ENCODE measurements around the gene OSBPL3. TPM values are rescaled to one million over a fixed set of nuclear protein-coding genes. Genes with fewer than 3 reads are reported as not detected.

The OSBPL3 gene
- total RNA-seq, 1 donor from 2014 or later, result 8.0 TPM

- Mint-ChIP-seq H3K4me1 (peaks cover 18% of the 10 kb centered on the region), H3K36me3 (peaks cover 6% of the 10 kb centered on the region), H3K9me3 (no peaks in the 10 kb centered on the region), H3K4me3 (no peak overlapping the region), H3K27me3 (ENCODE audit: insufficient read depth, low read depth) (peaks cover 3% of the 10 kb centered on the region), H3K27ac (no peak overlapping the region)
- DNase-seq (ENCODE audit: low spot score), result no peak
- H3K4me3 ChIP-seq, result no peak overlapping the region
- no peaks in the 10 kb centered on the region for H3F3A ChIP-seq (ENCODE audit: low read depth)
- H3K27ac ChIP-seq, result no peak overlapping the region
- H2AFZ ChIP-seq (replicated peaks), result no peak overlapping the region
- H3K36me3 ChIP-seq, result no peaks in the 10 kb centered on the region
- H3K4me2 ChIP-seq, result no peak overlapping the region
- H3K9ac ChIP-seq, result no peak overlapping the region
- H3K79me2 ChIP-seq (ENCODE audit: low read depth), result no peaks in the 10 kb centered on the region
- H4K20me1 ChIP-seq (ENCODE audit: low read depth), result no peaks in the 10 kb centered on the region
- no peak for TF ChIP-seq CTCF (IDR thresholded peaks at IDR 0.05)
- TF ChIP-seq EZH2 (IDR thresholded peaks at IDR 0.05), result no peak
- TF ChIP-seq EZH2phosphoT487 (IDR thresholded peaks at IDR 0.05), result no peak
- no peaks in the 10 kb centered on the region for H3K4me1 ChIP-seq
- H3K27me3 ChIP-seq, result no peaks in the 10 kb centered on the region
- H3K9me3 ChIP-seq (ENCODE audit: low read depth), result no peaks in the 10 kb centered on the region
Observed at GRCh38 chr7:24826662-24827020, 153.3 kb downstream of the OSBPL3 start.

GRCh38 chr7:24825931-24826661, 153.9 kb downstream of the OSBPL3 start:
- no peak overlapping the region for H2AFZ ChIP-seq (replicated peaks)
- TF ChIP-seq CTCF (IDR thresholded peaks at IDR 0.05) (no peak), EZH2phosphoT487 (IDR thresholded peaks at IDR 0.05) (no peak), EZH2 (IDR thresholded peaks at IDR 0.05) (no peak)
- no peaks in the 10 kb centered on the region for H3K36me3 ChIP-seq
- Mint-ChIP-seq H3K27me3 (ENCODE audit: insufficient read depth, low read depth) (peaks cover 3% of the 10 kb centered on the region), H3K4me1 (peaks cover 18% of the 10 kb centered on the region), H3K27ac (no peak overlapping the region), H3K36me3 (peaks cover 6% of the 10 kb centered on the region), H3K9me3 (no peaks in the 10 kb centered on the region), H3K4me3 (no peak overlapping the region)
- no peaks in the 10 kb centered on the region for H3K4me1 ChIP-seq
- DNase-seq (ENCODE audit: low spot score), result no peak
- H3K4me3 ChIP-seq, result no peak overlapping the region
- H3K27ac ChIP-seq, result no peak overlapping the region
- H3K9me3 ChIP-seq (ENCODE audit: low read depth), result no peaks in the 10 kb centered on the region
- H3F3A ChIP-seq (ENCODE audit: low read depth), result no peaks in the 10 kb centered on the region
- no peaks in the 10 kb centered on the region for H3K27me3 ChIP-seq
- H4K20me1 ChIP-seq (ENCODE audit: low read depth), result no peaks in the 10 kb centered on the region
- H3K9ac ChIP-seq, result no peak overlapping the region
- H3K4me2 ChIP-seq, result no peak overlapping the region
- H3K79me2 ChIP-seq (ENCODE audit: low read depth), result no peaks in the 10 kb centered on the region

GRCh38 chr7:24825381-24825794, 154.6 kb downstream of the OSBPL3 start:
- Mint-ChIP-seq H3K27ac (no peak overlapping the region), H3K27me3 (ENCODE audit: insufficient read depth, low read depth) (peaks cover 3% of the 10 kb centered on the region)

More at GRCh38 chr7:24825381-24825794, 154.6 kb downstream of the OSBPL3 start:
- Mint-ChIP-seq H3K4me1 (peaks cover 25% of the 10 kb centered on the region), H3K36me3 (peaks cover 4% of the 10 kb centered on the region), H3K9me3 (no peaks in the 10 kb centered on the region), H3K4me3 (no peak overlapping the region)
- no peaks in the 10 kb centered on the region for H3K4me1 ChIP-seq
- H3K4me3 ChIP-seq, result no peak overlapping the region
- no peaks in the 10 kb centered on the region for H3K27me3 ChIP-seq
- no peaks in the 10 kb centered on the region for H3K79me2 ChIP-seq (ENCODE audit: low read depth)
- H3K9me3 ChIP-seq (ENCODE audit: low read depth), result no peaks in the 10 kb centered on the region
- H4K20me1 ChIP-seq (ENCODE audit: low read depth), result no peaks in the 10 kb centered on the region
- H3K27ac ChIP-seq, result no peak overlapping the region
- H3F3A ChIP-seq (ENCODE audit: low read depth), result no peaks in the 10 kb centered on the region
- H3K4me2 ChIP-seq, result no peak overlapping the region
- H3K36me3 ChIP-seq, result no peaks in the 10 kb centered on the region
- TF ChIP-seq EZH2 (IDR thresholded peaks at IDR 0.05), result no peak
- TF ChIP-seq CTCF (IDR thresholded peaks at IDR 0.05), result no peak
- TF ChIP-seq EZH2phosphoT487 (IDR thresholded peaks at IDR 0.05), result no peak
- H2AFZ ChIP-seq (replicated peaks), result no peak overlapping the region
- DNase-seq (ENCODE audit: low spot score), result no peak
- H3K9ac ChIP-seq, result no peak overlapping the region

Data from neural progenitor cell (in vitro differentiated cells).